HG02885 (cell line): ENCODE measurements around the gene PARP14.
"Not testable (repeated sequence)": the region's sequence is repeated elsewhere in the genome, so short reads cannot be mapped to it uniquely, and the experiment has no call there.

Experiments
- ATAC-seq: cut with Tn5 transposase; IDR thresholded peaks from one replicate; pipeline ENCODE4 v1.9.1; 2021; ENCODE audit warnings: mild to moderate bottlenecking; ENCODE audit not compliant: unreplicated experiment, poor library complexity

Gene PARP14

DNA sequence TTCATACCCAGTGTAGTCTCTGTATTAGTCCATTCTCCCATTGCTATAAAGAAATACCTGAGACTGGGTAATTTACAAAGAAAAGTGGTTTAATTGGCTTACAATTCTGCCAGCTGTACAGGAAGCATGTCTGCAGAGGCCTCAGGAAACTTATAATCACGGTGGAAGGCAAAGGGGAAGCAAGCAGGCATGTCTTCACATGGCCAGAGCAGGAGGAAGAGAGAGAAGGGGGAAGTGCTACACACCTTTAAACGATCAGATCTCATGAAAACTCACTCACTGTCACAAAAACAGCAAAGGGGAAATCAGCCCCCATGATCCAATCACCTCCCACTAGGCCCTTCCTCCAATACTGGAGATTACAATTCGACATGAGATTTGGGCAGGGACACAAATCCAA, 6.3 kb upstream of the PARP14 start:
- ATAC-seq = no peak

DNA sequence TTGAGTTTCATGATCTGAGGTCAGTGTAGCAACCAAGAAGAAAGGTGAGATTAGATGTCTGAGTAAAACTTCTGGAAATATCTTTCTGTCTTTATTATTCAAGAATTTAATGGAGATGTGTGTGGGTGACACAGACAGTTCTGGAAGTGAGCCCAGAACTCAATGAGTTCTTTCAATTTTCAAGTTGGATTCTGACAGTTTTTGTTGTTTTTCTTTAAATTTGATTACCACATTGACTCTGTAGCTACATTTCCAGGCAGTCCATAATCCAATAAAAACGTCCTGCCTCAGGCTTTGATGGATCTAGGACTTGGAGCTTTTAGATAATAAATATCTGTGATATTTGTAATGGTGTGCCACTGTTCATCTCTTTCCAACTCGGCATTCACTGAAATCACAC, 3.9 kb upstream of the PARP14 start:
- no peak for ATAC-seq

DNA sequence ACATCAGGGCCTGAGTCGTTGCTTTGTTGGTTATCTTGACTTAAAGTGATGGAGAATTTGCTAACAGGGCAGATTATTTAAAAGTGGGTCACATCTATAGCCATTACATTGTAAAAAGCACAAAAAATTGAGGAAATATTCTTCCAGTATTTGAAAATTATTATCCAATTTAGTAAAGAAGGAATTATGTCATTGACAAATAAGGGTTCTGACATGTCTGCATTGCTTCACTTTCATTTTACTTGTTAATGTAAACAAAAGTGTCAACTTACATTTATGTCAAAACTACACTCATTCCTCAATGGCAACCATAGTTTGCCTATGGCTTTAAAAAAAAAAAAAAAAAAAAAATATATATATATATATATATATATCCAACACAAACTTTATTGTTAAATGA, 3.4 kb upstream of the PARP14 start:
- ATAC-seq = no peak

DNA sequence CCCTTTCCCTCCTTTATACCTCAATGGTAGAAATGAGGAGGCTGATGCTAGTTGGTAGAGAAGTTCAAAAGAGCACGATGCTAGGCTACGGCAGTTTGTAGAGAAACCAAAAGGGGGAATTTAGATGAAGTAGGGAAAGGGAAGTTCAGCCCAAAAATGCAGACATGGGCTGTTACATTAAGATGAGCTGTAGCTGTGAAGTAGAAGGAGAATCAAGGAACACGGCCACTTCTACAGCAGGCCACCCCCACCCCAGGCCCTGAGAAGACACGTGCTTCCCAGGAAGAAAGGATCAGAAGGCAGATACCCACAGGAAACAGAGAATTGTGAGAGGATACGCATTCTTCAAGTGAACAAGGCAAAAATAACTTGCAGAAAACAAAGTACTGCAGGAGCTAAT, 2.1 kb upstream of the PARP14 start:
- no peak for ATAC-seq

DNA sequence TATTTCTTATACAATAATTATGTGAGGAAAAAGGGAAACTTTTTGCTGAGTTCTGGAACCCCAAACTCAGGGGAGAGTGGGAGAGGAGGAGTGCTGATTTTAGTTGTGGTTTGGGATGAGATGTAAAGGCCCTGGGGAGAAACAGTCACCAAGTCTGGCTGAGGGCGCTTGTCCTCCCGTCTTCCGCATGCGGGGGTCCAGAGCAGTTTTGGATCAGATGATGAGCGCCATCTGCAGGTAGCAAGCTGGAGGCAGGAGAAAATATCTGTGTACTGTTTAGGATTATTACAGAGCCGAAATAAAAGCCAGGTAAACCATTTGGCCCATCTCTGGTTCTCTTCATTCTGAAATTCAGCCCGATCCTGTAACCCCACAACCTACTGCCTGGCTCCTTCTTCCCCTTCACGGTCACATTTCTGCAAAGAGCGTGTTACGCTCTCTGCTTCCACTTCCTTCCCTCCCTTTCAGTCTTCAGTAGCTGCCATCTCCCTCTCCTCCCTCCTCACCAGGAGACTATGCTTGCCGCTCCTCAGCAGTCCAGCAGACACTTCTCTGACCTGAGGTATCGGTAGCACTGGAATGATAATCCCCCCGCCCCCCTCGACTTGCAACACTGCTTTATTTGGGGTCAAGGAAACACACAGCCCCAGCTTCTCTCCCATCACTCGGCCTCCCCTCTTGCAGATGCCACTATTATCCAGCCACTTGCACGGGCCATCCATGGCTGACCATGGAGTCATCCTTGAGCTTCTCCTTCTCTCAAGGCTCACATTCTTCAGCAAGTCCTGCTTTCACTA, 1.4 kb upstream of the PARP14 start:
- no peak for ATAC-seq

DNA sequence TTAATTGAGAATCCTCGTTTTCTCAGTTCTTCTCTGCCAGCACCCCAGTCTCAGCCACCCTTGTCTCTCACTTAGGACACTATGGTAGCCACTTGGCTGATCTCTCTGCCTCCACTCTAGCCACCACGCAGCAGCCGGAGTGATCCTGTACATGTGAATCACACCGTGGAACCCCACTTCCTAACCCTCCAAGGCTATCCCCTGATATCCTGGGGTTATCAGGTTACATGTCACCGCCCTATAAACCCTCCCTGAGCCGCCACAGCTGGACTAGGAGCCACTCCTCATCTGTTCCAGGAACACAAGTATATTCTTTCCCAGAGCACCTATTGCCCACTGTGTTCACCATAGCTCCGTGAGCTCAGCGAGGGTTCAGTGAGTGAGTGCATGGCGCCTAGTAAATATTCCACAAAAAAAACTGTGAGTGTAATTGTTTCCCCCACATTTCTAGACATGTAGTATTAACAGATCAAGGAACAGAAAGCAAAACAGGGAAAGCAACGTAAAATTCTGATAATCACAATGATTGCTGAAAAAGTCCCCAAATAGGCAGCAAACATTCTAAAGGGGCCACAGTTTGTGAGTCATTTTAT, 661 bp upstream of the PARP14 start:
- no peak for ATAC-seq

DNA sequence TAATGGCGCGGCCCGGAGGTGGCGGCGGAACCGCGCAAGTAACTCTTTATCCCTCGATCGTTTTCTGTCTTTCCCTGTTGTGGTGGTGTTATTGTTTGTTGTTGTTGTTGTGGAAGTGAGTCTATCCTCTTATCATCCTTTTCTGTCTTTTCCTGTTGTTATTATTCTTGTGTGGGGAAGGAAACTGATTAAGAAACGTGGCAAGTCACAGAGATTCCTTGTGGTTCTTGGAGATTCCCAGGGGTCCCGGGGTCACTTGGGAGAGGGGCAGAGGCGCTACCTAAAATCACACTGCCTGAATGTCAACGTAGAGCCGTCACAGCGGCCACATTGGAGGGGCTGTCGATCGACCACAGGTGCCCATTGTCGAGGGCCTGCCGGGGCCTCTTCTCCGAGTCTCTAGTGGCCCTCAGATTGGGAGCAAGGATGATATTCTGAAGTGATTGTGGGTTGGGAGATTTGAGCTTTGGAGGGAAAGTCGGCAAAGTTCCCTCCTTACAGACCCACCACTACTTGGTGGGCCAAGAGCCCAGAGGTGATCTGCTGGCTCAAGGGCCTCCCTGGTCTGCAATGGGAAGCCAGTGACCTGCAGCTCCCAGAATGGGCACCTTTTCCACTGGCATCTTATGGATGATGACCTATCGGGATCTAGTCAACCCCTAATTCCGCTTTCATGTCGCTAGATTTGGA, 790 bp downstream of the PARP14 start:
- no peak for ATAC-seq

DNA sequence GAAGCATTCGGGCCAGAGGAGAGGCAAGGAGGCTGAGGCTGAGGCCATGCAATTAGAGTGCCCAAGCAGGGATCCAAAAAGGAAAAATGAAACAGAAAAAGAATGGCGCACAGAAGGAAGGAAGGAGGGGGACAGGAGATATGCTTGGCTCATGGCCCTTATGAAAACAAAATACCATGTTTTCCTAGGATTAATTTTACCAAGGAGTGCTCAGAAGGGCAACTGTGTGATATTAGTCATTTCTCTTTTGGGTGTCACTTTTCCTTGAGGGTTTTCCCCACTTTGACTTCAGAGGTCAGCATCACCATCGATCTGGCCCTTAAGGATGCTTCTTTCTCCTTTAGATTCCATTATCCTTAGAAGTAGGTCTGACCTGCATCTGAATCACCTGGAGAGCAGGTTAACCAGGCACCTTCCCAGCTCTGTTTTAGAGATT, 1.4 kb downstream of the PARP14 start:
- ATAC-seq = no peak

DNA sequence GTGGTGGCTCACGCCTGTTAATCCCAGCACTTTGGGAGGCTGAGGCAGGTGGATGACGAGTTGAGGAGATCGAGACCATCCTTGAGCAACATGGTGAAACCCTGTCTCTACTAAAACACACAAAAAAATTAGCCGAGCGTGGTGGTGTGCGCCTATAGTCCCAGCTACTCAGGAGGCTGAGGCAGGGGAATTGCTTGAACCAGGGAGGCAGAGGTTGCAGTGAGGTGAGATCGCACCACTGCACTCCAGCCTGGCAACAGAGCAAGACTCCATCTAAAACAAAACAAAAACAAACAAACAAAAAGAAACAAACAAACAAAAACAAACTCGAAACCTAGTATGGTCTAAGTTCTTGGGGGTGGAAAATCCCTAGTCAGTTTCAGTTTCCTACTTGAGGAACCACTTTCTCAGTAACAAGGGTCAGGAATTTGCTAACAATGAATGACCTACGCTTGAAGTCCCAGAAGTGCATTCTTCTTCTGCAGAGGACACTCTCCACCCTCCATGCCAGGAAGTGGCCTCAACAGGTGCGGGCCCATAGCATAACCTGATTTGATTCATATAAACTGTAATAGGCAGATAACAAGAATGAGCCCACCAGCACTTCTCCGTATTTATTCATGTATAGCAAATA, 2.3 kb downstream of the PARP14 start:
- not testable (repeated sequence) for ATAC-seq

DNA sequence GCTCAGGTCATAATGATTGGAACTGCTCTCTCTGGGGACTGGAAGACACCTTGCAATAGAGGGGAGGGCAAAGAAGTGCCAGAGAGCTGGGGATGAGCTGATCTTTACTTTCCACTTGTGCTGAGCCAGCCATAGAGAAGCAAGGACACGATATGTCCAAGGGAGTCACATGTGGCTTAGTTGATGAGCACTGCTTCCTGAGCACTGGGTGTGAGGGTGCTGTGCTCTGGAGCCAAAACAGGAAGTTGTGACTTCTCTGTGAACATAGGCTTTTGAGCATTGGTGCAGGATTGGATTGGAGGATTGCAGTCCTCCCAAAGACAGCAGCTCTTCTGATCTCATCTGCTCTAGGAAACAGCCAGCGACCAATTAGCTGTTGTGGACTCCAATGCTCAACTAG, 6.7 kb downstream of the PARP14 start:
- no peak for ATAC-seq

DNA sequence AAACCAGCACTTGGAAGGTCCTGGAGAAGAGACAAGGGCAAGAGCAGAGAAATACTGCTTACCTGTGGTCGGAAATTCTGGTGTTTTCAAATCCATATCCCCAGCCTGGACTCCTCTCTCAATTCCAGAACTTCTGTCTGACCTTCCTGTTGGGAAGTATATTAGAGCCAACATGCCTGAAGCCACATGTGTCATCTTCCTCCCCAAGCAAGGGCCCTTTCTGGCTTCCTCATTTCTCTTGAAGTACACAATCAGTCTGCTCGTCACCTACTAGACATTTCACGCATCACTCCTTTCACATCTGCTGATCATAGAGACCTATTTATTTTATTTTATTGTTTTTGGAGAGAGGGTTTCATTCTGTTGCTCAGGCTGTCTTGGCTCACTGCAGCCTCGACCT, 8.4 kb downstream of the PARP14 start:
- no peak for ATAC-seq

DNA sequence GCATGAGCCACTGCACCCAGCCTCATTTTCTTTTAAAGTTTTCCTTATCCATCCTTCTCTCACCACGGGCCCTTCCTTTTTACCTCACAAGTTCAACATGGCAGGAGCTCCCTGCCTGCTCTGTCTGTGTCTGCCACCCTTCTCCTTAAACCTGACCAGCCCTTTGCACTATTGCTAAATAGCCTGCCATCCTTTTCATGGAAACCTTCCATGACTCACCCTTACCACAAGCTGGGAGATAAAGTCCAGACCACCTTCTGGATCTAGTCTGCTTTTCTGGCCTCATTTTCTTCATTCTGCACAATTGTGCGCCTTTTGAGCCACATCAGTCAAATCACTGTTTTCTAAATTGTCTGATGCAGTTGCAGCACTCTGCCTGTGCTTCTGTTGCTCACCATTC, 8.9 kb downstream of the PARP14 start:
- no peak for ATAC-seq

DNA sequence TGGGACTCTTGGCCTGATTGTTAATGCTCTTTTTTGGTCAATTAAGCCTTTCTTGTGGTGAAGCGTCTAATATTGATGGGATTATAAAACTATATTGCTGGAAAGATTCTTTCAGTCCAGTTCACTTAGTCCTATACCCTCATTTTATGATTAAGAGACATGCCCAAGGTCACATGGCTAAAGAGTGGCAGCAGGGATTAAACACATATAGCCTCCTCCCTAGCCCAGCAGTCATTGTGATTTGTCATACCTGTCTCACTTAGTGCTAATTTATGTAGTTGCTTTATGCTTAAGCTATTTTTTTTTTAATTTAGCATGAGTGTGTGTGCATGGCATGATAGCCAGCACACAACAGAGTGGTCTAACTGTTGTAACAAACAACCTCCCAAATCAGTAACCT, 9.5 kb downstream of the PARP14 start:
- ATAC-seq = no peak

DNA sequence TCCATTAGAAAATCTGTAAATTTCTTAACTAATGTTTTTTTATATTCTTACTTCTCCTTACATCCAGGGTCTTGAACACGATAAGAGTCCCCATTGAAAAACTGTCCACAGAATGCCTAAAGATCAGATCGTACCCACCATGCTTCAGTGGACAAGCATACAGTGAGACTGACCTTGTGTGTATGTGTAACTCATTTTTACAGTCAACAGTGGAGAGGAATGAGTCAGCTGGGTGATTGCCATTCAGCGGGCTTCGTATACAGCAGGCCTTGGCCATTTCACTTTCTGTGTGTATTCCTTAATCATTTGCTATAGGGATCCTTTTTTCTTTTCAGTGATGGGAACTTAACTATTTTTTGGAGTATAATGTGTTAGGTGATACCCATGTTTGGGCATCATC, 10.6 kb downstream of the PARP14 start:
- peak; percentile 71 for ATAC-seq

DNA sequence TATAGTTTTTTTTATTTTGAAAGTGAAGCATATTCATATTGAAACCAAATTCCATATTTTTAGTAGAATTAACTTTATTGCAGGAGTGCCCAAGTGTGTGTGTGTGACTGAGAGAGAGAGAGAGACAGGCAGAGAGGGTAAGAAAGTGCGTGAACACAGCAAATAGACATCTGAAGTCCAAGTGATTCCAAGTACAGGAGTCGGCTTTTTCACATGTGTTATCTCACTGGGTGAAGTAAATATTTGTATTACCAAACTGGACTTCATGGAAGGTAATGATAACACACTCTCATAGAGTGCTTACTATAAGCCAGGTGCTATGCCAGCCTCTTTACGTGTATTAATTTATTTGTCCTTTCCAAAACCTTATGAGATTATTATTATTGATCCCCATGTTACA, 12.0 kb downstream of the PARP14 start:
- ATAC-seq = no peak

DNA sequence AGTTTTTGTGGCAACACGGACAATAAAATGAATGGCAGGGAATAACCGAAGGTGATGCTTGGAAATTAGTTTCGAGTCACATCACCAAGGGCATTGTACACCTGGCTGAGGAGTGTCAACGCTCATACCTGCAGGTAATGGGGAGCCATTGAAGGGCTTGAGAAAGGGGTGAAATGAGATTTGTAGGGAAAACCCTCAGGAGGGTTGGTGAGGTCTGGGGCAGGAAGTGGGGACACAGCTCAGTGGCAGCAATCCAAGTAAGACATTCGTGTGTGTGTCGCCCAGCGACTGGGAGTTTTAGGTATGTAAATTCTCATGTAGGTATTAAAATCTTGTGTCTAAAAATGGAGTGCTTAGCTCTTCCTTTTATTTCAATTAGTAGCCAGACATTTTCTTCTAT, 14.3 kb downstream of the PARP14 start:
- peak; percentile 44 for ATAC-seq

DNA sequence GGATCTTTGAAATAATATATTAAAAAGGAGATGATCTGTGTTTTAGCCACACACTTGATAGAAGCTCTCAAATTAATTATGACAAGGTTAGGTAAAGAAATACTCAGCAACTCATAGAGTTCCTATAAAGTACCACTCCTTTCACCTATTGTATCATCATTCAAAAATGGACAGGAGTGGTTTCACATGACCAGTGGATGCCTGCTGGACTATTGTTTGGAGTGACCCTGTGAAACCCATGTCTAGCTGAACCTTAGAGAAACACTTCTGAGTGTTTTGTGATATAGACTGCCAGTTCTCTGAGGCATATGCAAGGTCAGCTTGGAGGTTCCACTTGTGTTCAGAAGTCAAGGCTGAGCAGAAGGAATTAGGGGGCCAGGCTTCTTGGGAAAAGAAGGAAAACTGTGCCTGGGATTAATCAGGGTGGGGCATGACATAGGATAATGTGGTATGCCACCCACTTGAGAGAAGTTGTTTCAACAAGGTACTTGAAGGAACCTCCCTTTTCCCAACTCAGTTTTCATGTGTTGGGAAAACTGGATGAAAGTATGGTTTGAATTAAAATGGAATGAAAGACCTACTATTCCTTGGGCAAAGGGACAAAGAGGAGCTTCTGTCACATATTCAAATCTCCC, 15.4 kb downstream of the PARP14 start:
- no peak for ATAC-seq

DNA sequence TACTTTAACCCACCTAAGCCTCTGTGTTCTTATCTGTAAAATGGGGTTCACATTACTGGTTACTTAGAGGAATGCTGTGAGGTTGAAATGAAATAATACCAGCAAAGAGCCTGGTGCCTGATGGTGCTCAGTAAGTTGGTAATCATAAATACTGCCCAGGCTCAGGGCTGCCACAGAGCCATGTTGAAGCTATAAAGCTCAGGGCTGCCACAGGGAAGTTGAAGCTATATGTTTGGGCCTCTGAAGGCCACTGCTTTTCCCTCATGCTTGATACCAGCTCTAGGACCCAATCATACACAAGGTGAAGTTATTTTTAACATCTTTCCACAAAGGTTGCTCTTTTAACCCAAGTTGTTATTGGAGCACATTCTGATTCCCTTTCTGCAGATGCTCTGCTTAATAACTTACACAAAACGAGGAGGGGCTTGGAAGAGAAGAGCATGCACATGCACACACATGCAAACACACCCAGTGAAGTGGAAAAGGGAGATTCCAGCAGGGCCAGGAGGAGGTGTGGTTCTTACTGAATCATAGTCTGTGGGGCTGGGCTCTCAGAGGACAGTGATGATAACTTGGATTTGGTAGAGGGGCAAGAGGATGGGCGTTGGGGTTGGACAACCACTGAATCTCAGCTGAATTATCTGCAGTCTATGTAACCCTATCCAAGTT, 17.4 kb downstream of the PARP14 start:
- ATAC-seq = peak; percentile 83

DNA sequence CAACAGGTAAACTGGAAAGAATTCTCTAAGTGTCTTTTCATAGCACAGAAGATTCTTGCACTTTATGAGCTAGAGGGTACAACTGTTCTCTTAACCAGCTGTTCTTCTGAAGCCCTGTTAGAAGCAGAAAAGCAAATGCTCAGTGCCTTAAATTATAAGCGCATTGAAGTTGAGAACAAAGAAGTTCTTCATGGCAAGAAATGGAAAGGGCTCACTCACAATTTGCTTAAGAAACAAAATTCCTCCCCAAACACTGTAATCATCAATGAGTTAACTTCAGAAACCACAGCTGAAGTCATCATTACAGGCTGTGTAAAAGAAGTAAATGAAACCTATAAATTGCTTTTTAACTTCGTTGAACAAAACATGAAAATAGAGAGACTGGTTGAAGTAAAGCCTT, 19.6 kb downstream of the PARP14 start:
- ATAC-seq = no peak

DNA sequence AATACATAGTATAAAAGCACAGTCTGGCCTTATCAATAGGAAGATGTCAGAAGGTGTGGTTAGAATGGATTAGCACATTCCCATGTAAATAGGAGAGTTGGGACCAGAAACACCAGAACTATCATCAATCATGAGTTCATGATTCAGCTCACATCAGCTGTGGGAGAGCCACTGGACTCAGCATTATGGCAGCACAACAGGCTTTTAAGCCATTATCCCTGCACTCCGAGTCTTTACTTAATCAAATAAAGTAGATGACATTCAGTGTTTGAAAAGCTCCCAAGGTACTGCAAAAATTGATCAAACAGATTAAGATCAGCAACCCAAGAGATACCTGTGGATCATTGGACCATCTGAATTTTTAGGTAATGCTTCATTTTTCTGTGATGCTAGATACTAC, 24.7 kb downstream of the PARP14 start:
- ATAC-seq = no peak
